SU-DHL-6 (cell line): ENCODE measurements around the gene IFT27.

ENCODE experiments used
- CTCF ChIP-seq: fragments of 200-600 bp; sonication (generic); IDR thresholded peaks from one replicate; pipeline ENCODE4 v1.5.1; 2017; ENCODE audit warnings: antibody characterized with exemption, mild to moderate bottlenecking, low read length, moderate library complexity; ENCODE audit not compliant: insufficient read depth, poor library complexity, severe bottlenecking
- EZH2phosphoT487 ChIP-seq: fragments of 200-600 bp; sonication (generic), shearing (Covaris generic); conservative IDR thresholded peaks from 2 replicates; pipeline ENCODE4 v1.6.1; 2018; ENCODE audit warnings: mild to moderate bottlenecking, antibody characterized with exemption, low read length, moderate library complexity, mixed read lengths

- TF ChIP-seq CTCF: no peak
- TF ChIP-seq EZH2phosphoT487: no peak
Measured at GRCh38 chr22:36734171-36735058, 41.5 kb downstream of the IFT27 start.
